Globus pallidus (tissue), 1 donor: ENCODE results near the gene NPAS3.
A peak's percentile ranks its signal among the peaks of the same experiment; 100 is the strongest.

Source experiments
- DNase-seq: peaks from one replicate; pipeline ENCODE4 v3.0.0-alpha.2; 2015; ENCODE audit warnings: low spot score

NPAS3 gene

DNA sequence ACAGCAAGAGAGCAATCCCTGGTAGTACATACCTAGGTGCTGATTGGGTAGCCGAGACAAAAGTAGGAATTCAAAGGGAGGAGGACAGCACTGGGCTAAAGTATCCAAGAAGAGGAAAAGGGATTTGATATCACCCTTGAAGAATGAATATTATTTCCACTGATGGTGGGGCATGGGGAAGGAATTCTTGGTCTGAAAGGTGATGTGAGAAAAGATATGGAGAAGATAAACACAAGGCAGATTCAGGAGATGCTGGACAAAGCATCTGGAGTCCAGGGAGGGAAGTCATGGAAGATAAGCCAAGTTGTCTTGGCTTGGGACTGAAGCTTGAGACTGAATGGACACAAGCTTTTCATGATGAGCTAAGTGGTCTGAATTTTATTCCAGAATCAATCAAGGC, 818.2 kb downstream of the NPAS3 start:
- DNase-seq: no peak

- no peak for DNase-seq
Measured at GRCh38 chr14:33758547-33758946, 819.9 kb downstream of the NPAS3 start.

GRCh38 chr14:33762161-33762851, 823.6 kb downstream of the NPAS3 start:
- DNase-seq: peak; percentile 18

DNA sequence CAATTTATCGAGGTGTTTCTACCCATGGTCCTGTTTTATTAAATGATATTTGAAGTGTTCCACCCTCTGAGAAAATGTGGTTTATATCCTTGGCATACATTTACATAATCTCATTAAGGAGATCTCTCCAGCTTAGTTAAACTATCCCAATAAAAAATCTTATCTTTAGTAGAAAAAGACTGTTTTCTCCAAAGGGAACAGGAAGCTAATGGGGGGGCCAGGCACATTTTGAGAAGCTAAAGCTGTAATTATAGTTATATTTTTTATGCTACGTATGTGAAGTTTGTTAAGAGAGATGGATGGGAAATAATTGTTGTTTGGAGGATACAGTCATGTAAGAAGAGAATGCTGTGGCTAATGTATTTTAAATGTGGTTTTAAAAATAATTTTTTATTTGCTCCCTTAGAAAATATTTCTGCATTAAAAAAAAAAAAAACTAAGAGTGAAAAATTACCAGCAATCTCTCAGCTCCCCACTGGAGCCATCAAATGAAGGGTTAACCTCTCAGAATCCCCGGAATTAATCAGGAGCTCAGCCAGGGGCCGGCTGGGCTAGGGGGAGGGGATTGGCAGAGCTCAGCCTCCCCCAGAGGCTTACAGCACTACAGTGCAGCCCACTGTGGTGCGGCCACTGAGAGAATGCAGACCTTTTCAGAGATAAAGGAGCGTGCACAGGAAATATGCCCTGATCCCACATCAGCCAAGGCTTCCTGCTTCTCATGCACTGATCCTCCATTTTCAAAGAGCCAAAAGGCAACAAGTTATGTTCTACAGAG, 826.4 kb downstream of the NPAS3 start:
- DNase-seq: no peak

- no peak for DNase-seq
Measured at GRCh38 chr14:33767586-33768457, 829.1 kb downstream of the NPAS3 start.

DNA sequence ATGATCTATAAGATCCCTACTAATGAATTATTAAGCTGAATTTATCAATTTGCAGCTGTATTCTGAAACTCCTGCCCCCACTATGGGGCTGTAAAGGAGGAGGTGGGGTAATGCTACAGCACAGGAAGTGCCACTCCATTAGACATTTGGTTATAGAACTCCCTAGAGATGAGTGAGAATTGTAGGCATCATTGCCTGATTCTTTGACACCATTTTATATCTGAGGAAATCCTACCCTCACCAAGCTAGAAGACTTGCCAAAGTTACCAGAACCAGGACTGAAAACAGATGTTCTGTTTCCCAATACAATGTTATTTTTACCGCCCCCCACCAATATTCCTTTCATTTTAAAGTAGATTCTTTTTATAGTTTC, 829.8 kb downstream of the NPAS3 start:
- DNase-seq: no peak

GRCh38 chr14:33773205-33774030, 834.7 kb downstream of the NPAS3 start:
- no peak for DNase-seq

- no peak for DNase-seq
Measured at GRCh38 chr14:33774161-33774560, 835.5 kb downstream of the NPAS3 start.

- DNase-seq: no peak
Measured at GRCh38 chr14:33774723-33775470, 836.2 kb downstream of the NPAS3 start.

DNA sequence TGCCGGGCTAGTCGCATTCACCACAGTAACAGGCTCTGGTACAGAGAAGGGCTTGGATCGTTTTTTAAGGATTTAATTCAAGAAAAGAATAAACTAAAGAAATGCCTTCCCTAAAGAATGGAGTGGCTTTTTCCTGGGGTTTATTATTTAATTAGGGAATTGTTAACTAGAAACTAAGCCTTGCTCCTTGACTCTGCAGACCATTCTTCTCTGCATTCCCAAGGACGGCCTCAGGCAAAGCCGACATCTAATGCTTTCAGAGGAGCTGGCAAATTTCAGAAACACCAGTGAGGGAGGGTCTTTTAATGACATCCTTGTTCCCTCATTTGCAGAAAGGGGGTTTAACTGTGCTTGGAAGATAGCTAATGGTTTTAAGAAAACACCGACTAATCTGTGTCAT, 838.2 kb downstream of the NPAS3 start:
- no peak for DNase-seq

DNA sequence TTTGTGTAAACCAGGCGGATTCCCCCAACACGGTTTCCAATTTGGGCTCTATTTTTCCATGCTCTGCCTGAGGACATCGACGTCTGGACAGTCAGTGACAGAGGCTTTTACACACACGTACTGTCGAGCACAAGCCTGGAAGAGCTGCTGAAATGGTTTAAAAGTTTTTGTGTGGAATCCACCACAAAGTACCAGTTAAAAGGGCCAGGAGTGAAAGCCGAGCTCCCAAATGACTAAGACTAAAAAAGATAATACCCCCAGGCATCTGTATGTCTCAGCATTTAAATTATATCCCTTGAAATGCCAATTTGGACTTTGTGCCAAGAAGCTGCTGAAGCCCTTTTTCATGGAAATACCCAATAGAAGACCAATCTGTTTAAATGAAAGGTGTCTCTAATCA, 839.0 kb downstream of the NPAS3 start:
- no peak for DNase-seq

- no peak for DNase-seq
Measured at GRCh38 chr14:33780035-33780434, 841.4 kb downstream of the NPAS3 start.

GRCh38 chr14:33781236-33781635, 842.6 kb downstream of the NPAS3 start:
- no peak for DNase-seq

DNA sequence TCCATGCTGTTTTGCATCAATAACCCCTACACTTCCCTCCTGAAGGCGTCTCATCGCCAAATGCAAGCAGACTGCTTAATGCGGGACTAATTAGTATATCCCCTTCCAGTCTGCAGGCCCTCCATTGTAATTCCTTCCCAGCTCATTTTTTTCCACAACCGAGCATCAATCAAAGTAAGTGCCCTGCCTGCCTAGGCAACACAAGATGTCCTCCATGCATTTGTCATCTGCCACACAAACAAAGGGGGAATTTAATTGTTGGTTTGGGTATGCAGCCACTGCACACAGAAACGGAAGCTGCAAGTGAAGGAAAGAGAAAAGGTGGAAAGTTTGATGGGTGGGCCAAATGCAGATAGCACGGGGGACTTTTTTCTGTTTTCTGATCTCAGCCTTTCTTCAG, 844.2 kb downstream of the NPAS3 start:
- DNase-seq: no peak

GRCh38 chr14:33786091-33786825, 847.6 kb downstream of the NPAS3 start:
- no peak for DNase-seq

DNA sequence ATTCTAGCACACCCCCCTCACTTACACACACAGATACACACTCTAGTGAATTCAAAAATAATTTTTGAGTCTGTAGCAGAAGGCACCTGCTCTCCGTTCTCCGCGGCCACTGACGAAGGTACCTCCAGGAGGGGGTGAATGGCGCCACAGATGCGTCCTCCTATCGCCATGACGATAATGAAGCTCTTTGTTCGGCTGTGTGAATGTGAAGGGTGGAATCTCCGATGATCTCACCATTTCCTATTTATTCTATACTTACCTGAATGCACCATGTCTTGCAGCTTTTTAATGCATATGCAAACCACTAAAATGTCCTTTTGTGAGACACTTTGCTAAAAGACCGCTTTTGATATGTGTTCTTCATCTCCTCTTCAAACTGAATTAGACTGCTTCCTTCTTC, 849.5 kb downstream of the NPAS3 start:
- peak; percentile 37 for DNase-seq

GRCh38 chr14:33790996-33791395, 852.3 kb downstream of the NPAS3 start:
- DNase-seq: no peak

- DNase-seq: no peak
Measured at GRCh38 chr14:33792009-33792719, 853.5 kb downstream of the NPAS3 start.

- DNase-seq: peak; percentile 85
Measured at GRCh38 chr14:33792720-33793368, 854.2 kb downstream of the NPAS3 start.
